Measurements from ENCODE around the gene RLF.

RLF gene

GRCh38 chr1:40276122-40276521 lies 114.9 kb downstream of the RLF start:
- no peak for DNase-seq (ENCODE audit: low read depth)
- no peak overlapping the region for H3K4me3 ChIP-seq (replicated peaks; ENCODE audit: low read depth, low read length)
- TF ChIP-seq, protein P1, sequence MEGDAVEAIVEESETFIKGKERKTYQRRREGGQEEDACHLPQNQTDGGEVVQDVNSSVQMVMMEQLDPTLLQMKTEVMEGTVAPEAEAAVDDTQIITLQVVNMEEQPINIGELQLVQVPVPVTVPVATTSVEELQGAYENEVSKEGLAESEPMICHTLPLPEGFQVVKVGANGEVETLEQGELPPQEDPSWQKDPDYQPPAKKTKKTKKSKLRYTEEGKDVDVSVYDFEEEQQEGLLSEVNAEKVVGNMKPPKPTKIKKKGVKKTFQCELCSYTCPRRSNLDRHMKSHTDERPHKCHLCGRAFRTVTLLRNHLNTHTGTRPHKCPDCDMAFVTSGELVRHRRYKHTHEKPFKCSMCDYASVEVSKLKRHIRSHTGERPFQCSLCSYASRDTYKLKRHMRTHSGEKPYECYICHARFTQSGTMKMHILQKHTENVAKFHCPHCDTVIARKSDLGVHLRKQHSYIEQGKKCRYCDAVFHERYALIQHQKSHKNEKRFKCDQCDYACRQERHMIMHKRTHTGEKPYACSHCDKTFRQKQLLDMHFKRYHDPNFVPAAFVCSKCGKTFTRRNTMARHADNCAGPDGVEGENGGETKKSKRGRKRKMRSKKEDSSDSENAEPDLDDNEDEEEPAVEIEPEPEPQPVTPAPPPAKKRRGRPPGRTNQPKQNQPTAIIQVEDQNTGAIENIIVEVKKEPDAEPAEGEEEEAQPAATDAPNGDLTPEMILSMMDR (IDR thresholded peaks at IDR 0.05; ENCODE audit: low read length, missing control alignments): no peak

DNA sequence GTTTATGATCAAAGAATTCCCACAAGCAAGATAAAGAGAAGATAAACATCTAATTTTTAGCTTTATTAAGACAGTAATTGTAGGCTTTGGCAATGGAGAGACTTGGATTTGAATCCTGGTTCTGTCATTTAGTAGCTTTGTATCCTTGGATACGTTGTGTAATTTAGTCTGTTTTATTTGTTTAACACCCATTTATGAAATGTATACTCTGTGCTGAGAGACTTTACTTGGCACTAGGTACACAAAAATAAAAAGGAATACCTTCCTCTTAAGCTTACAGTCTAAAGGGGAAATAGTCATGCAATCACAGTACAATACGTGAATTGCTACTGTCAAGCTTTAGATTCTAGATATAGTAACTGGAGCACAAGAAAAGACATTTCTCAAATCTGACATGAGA lies 120.7 kb downstream of the RLF start:
- H3K4me3 ChIP-seq (replicated peaks; ENCODE audit: low read depth, low read length): no peak overlapping the region
- no peak for DNase-seq (ENCODE audit: low read depth)
- TF ChIP-seq, protein P1 (IDR thresholded peaks at IDR 0.05; ENCODE audit: low read length, missing control alignments): no peak
